GM10248 (cell line): Measurements from ENCODE around the gene MPHOSPH10.

Experiments used
- CTCF ChIA-PET: fragments of 300-600 bp; sonication (Branson Sonifier 250); formaldehyde crosslinking; extraction: SDS; loops from one replicate; lab custom pipeline; 2021; ENCODE audit warnings: antibody characterized with exemption; lab: Yijun Ruan, JAX
- POLR2A ChIA-PET: fragments of 350-650 bp; sonication (Branson Sonifier 250); formaldehyde crosslinking; extraction: SDS; loops from one replicate; lab custom pipeline; 2020; ENCODE audit warnings: antibody characterized with exemption; lab: Yijun Ruan, JAX
- DNase-seq: peaks from one replicate; pipeline ENCODE4 v3.0.0; 2012; ENCODE audit errors: extremely low spot score
- CTCF ChIP-seq: IDR thresholded peaks from 2 replicates; pipeline ENCODE4 v1.5.1; 2012; ENCODE audit warnings: mild to moderate bottlenecking, low read depth; ENCODE audit errors: extremely low read depth, missing control alignments, control extremely low read depth

The MPHOSPH10 gene

GRCh38 chr2:71136174-71136573 lies 5.7 kb downstream of the MPHOSPH10 start:
- POLR2A ChIA-PET: no interaction called here
- CTCF ChIA-PET: interaction anchor here (1.5 to 1.7 kb wide), 2 partner anchors 10 to 59 kb away, joined by 3 read pairs; no protein-coding TSS in a partner anchor
- no peak for DNase-seq
- no peak for TF ChIP-seq CTCF

- DNase-seq: no peak
- ChIA-PET CTCF (interaction anchor here (0.7 to 4.9 kb wide), 9 partner anchors 10 to 130 kb away, joined by 3 to 39 read pairs (median 4); partner anchors contain the start of gene MPHOSPH10), POLR2A (no interaction called here)
- TF ChIP-seq CTCF: no peak
Measured at GRCh38 chr2:71143782-71144181, 13.3 kb downstream of the MPHOSPH10 start.

GRCh38 chr2:71148506-71149063 lies 18.2 kb downstream of the MPHOSPH10 start:
- no peak for TF ChIP-seq CTCF
- DNase-seq: no peak
- ChIA-PET CTCF (interaction anchor here (0.7 to 2.4 kb wide), 5 partner anchors 8 to 147 kb away, joined by 3 to 11 read pairs (median 5); no protein-coding TSS in a partner anchor), POLR2A (no interaction called here)

GRCh38 chr2:71150082-71150816 lies 19.8 kb downstream of the MPHOSPH10 start:
- no peak for TF ChIP-seq CTCF
- DNase-seq: no peak
- POLR2A ChIA-PET: no interaction called here
- CTCF ChIA-PET: interaction anchor here (0.9 to 2.4 kb wide), 4 partner anchors 8 to 202 kb away, joined by 3 to 11 read pairs (median 4); no protein-coding TSS in a partner anchor

GRCh38 chr2:71151620-71152019 lies 21.2 kb downstream of the MPHOSPH10 start:
- no peak for TF ChIP-seq CTCF
- POLR2A ChIA-PET: no interaction called here
- CTCF ChIA-PET: interaction anchor here (1.1 to 6.6 kb wide), 6 partner anchors 8 to 188 kb away, joined by 3 to 43 read pairs (median 4); no protein-coding TSS in a partner anchor
- no peak for DNase-seq

GRCh38 chr2:71153585-71154224 lies 23.3 kb downstream of the MPHOSPH10 start:
- no peak for TF ChIP-seq CTCF
- no peak for DNase-seq
- CTCF ChIA-PET: interaction anchor here (0.8 to 6.6 kb wide), 10 partner anchors 11 to 178 kb away, joined by 3 to 53 read pairs (median 3); partner anchors contain the start of genes NAGK and ZNF638
- POLR2A ChIA-PET: no interaction called here
